Amniotic epithelial cell (primary cell): ENCODE results near the gene MCRIP2.
"Not testable (repeated sequence)": the region's sequence is repeated elsewhere in the genome, so short reads cannot be mapped to it uniquely, and the experiment has no call there.

Experiments used
- DNase-seq: peaks from one replicate; pipeline ENCODE4 v3.0.0-alpha.2; 2010; ENCODE audit warnings: low read depth

The MCRIP2 gene

DNA sequence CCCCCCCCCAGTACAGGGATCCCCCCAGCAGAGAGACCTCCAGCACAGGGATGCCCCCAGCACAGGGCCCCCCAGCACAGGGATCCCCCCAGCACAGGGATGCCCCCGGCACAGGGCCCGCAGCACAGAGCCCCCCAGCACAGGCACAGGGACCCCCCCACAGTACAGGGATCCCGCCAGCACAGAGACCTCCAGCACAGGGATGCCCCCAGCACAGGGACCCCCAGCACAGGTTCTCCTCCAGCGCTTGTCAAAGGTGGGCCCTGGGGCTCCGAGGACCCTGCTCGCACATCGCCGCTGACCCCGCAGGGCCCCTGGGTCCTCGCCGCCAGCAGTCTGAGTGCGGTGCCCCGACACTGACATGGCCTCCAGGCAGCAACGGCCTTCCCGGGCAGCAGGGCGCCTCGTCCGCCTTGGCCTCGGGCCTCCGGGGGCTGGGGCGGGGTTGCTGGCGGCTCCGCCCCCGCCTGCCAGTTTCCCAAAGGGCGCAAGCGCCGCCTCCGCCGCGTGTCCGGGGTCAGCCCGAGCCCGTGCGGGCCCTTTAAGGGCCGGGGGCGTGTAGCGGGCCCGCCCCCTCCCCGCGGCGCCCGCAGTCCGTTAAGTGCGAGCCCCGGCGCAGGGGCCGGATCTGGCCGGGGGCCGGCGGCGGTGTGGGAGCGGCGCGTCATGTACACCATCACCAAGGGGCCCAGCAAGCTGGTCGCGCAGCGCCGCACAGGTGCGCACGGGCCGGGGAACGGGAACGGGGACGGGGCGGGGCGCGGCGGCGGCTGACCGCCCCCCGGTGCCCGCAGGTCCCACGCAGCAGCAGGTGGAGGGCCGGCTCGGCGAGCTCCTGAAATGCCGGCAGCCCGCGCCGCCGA is at the start of gene MCRIP2:
Gene MCRIP2, plus strand, starts transcription at position 503 of the 863 bp plus-strand sequence. Its CDS starts 164 bp downstream, at position 667.
- peak; percentile 77 for DNase-seq

DNA sequence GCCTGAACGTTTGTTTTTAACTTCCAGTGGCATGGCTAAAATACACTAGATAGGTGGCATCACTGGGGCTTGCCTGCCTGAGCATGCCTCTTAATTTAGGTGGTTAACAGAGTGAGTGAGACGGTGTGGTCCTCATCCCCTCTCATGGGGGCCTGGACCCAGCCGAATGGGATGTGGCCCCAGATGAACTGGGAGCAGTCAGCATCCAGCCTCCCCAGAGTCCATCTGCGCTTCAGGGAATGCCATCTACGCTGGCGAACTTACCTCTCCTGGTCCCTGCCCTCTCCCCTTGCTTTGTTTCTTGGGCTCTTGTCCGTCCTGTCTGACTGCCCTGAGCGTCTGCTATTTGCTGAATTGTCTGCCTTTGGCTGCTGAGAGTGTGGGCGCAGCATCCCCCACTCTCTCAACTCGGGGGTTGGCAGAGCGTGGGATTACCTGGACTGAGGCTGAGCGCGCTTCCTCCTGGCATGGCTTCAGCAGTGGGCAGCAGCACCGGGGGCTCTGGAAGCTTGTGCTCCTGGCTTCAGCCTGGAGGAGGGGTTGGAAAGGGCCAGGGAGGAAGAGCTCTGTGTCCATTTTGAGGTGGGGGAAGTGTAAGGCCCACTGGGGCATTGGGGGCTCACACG is 49.6 kb upstream of the MCRIP2 start:
- no peak for DNase-seq

DNA sequence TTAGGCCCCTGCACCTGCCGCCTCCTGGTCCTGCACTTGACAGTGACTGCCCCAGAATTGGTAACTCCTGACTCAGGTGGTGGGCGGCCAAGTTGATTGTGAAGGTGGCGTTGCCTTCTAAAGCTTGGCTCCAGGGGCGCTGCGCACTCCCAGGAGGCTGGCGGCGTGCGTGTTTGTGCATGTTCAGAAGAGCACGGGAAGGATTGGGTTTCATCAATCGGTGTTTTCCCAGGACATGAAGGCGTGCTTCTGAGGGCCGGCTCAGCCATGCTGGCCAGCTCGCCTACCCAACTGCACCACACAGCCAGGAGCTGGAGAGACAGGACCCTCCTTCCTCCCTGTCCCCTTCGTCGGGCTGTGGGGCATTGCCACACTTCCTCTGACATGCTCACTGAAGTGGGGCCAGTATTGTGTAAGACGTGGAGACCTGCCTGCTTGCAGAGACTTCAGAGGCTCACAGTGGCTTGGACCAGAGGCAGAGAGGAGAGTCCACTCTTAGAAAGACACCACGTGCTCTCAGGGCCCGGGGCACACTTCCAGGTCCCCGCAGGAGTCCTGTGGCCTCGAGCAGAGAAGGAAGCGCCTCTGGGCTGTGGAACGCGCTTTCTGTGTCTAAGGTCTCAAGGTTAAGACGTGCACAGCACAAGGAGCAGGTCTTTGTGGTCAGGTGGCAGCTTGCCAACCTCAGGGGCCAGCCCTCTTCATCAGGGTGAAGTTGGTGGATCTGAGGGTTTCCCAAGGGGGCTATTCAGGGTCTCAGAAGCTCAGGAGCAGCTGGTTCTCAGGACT is 48.9 kb upstream of the MCRIP2 start:
- DNase-seq = peak; percentile 54

GRCh38 chr16:593406-593805 is 48.2 kb upstream of the MCRIP2 start:
- no peak for DNase-seq

DNA sequence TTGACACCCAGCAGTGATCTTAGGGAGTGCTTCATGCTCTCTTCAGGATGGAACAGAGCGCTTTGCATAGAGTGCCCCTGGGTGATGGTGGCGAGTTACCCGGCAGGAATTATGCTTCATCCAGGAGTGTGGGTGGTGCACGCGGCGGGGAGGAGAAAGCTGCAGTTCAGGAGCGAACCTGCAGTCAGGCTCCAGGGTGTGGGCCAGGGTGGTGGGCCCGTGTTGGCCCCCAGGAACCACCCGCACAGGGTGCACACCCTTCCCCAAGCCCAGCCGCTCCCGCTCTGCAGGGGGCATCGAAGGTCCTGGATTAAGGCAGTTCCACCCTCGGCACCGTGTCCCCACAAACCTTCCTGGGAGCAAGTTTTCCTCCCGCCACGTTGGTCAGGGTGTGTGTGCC is 47.8 kb upstream of the MCRIP2 start:
- DNase-seq = no peak

- DNase-seq = no peak
Measured at GRCh38 chr16:595094-595528, 46.5 kb upstream of the MCRIP2 start.

GRCh38 chr16:595942-596735 is 45.5 kb upstream of the MCRIP2 start:
- no peak for DNase-seq

DNA sequence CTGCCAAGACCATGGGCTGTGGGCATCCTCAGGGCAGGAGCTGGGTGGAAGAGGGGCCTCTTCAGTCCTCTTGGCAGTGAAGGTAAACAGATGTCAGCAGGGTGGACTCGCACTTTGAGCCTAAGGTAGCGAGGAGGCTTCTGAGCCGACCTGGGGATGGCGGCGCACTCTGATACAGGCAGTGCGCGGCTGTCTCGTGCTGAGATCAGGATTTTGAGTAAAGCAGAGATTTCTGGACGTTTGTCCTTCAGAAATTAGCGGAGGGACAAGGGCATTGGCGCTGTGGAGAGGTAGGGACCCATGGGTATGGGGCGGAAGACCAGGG is 44.9 kb upstream of the MCRIP2 start:
- DNase-seq = no peak

DNA sequence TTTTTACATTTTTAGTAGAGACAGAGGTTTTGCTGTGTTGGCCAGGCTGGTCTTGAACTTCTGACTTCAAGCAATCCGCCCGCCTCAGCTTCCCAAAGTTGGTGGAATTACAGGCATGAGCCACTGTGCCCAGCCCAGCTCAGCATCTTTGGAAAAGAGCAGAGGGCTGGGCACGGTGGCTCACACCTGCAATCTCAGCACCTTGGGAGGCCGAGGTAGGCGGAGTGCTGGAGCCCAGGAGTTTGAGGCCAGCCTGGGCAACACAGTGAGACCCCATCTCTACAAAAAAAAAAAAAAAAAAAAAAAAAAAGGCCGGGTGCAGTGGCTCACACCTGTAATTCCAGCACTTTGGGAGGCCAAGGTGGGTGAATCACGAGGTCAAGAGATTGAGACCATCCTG is 44.0 kb upstream of the MCRIP2 start:
- not testable (repeated sequence) for DNase-seq

DNA sequence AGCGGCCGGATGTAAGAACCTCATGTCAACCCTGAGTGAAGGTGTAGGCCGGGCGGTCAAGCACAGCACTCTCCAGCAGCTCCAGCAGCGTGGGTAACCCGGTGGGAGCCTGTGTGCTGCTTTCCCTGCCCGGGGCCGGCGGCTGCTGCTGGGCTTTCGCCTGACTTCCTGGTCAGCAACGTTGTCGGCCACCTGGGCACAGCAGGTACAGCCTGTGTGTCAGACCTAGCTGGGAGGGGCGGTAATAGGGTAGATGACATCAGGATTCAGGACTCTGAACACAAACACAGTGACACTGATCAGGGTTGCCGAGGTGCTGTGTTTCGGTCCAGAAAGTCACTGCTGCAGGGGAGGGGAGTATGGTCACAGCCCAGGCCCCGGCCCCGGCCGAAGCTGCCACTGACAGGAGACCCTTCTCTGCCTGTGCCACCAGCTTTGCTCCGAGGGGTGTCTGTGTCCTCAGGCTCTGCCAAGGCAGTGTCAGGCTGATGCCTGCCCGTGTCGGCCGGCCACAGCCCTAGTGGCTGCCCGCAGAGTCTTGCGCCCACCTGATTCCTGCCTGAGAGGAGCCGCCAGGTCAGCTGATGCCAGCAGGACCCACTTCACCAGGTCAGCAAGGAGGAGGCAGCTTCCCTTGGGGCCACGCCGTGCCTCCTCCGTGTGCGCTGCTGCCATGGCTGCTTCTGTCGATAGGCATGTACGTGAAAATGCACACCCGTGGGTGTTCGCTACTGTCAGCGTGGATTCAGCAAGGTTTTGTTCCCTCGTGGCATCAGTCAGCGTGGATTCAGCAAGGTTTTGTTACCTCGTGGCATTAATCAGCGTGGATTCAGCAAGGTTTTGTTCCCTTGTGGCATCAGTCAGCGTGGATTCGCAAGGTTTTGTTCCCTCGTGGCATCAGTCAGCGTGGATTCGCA is 42.5 kb upstream of the MCRIP2 start:
- no peak for DNase-seq

GRCh38 chr16:600781-601180 is 40.8 kb upstream of the MCRIP2 start:
- no peak for DNase-seq

GRCh38 chr16:603933-604332 is 37.7 kb upstream of the MCRIP2 start:
- DNase-seq = no peak

DNA sequence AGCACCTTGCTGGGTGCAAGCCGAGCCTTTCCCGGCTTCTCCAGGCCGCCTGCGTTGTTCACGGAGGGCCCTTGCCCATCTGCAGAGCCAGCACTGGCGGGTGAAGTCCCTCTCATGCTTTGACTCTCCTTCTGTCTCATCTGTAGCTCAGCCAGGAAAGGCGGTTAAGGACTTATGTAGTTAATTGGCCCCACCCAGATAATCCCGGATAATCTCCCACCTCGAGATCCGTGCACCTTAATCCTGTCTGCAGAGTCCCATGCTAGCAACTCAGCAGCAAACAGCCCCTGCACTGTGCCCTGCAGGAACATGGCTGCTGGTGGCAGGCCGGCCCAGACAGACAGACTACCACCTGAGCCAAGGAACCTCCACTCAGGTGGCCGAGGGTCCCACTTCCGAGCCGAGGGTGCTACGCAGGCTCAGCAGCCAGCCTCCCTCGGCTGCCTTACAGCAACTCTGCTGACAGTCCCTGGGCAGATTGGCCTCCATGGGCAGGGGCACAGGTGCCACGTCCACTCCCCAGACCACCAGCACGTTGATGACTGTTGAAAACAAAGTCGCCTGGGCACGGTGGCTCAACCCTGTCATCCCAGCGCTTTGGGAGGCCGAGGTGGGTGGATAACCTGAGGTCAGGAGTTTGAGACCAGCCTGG is 34.8 kb upstream of the MCRIP2 start:
- DNase-seq = no peak

- DNase-seq = no peak
Measured at GRCh38 chr16:608019-608418, 33.6 kb upstream of the MCRIP2 start.

DNA sequence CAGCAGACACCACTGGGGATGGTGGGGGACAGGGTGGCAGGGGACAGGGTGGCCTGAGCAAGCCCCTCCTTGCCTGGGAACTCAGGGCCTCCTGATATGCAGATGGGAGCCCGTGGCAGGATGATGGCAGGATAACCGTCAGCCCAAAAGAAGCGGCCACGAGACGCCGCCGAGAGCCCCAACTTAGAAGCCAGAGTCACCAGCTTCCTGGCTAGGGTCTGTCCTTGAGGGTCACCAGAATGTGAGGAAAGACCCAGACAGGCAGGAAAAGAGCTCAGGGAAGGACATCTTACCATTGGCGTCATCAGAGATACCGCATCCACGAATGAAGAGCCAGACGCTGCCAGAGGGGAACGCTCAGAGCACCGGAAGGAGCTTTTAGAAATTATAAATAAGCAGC is 32.3 kb upstream of the MCRIP2 start:
- no peak for DNase-seq

DNA sequence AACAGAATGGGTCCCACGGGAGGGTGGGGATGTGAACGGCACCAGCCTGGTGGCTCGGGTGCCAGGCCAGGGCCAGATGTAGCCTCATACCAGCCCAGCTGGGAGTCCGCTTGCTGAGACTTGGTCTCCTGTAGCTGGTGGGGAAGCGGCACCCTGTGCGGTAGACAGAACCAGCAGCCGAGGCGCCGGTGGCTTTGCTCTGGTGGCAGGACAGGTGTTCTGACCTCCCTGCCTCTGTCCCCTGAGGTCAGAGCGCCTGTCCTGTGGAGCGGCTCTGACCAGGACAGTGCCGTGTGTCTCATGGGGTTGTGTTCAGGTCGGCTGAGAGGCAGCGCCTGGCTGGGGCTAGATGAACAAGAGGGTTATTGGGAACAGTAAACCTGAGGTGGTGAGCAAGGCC is 31.6 kb upstream of the MCRIP2 start:
- no peak for DNase-seq

DNA sequence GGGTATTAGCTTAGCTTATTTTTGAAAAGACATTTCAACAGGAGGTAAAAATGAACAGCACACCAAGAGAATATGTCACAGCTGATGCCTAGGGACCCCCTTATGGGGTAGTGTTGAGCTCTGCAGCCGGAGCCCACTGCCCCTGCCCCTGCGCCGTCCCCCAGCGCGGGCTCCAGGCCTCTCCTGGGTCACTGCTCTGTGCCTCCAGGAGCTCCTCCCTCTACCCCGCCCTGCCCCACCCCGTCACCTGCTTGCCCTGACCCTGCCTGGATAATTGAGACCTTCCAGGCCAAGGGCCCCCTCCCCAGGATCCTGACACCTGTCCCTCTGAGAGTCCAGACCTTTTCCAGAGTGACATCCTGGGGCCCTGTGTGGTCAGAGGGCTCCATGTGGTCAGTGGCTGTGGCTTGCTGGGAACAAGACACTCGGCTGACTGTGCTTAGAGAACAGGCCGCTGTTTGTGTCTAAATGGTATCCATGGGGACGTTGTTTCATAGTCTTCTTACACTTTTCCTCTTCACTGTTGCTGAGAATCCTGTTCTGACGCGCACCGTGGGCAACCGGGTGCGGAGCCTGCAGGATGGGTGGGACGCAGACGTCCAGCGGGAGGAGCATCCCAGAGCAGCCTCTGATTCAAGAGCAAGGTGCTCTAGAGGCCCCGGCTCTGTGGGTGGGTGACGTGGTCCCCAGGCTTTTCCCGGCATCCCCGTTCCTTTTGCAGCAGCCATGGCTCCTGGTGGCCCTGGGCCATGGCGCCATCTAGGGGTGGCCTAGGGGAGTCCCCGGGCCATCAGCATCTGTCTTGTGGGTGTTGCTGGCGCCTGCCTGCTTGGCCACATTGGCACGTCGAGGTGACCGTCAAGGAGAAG is 30.9 kb upstream of the MCRIP2 start:
- no peak for DNase-seq

GRCh38 chr16:615122-615521 is 26.5 kb upstream of the MCRIP2 start:
- no peak for DNase-seq
